Frontal cortex (tissue), 4 donors: Measurements from ENCODE around the gene PAFAH2. TPM values are rescaled to one million over a fixed set of nuclear protein-coding genes. Genes with fewer than 3 reads are reported as not detected.

Experiments
- DNase-seq, 2 donors: peaks; one replicate each; pipeline ENCODE4 v3.0.0; 2012; ENCODE audit warnings: low spot score in 2 of 2
- FAIRE-seq: peaks from 2 replicates; lab custom pipeline; 2012; peaks lifted over from hg19 to GRCh38; lab: Jason Lieb, UNC
- total RNA-seq: library from RNA; depleted of rRNA; stranded (reverse); fragments of >200 nt; gene quantifications from one replicate; pipeline ENCODE4 v1.2.3, GENCODE V29; 2014
- donor health status: control.
- donor health status: control.
- donor health status: control.

Gene PAFAH2
- total RNA-seq, 1 donor from 2014 or later: 2.4 TPM

DNA sequence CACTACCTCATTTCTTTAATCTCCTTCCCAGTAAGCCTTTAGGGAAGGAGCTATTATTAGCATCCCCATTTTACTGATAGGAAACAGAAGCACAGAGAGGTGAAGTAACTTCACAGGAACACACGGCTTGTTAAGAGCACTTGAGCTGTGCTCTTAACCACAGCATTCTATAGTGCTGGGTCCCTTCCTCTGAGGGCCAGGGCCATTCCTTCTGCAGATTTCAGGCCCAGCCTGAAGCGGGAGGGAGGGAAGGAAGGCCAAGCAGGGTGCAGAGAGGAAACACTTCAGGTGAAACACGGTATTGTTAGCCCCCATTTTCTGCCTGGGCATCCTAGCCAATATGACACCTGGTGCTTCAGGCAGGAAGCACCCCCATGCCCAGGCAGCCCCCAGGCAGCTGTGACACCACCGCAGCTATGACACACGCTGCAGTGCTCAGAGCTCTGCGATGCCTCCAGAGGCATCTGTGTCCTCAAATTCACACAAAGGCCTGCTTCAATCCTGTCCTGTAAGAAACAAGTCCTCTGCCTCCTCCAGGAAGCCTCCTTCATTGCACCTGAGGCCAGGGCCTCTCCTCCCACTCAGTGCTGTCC lies 19.2 kb upstream of the PAFAH2 start:
- FAIRE-seq (no peak), DNase-seq (no peak)

DNA sequence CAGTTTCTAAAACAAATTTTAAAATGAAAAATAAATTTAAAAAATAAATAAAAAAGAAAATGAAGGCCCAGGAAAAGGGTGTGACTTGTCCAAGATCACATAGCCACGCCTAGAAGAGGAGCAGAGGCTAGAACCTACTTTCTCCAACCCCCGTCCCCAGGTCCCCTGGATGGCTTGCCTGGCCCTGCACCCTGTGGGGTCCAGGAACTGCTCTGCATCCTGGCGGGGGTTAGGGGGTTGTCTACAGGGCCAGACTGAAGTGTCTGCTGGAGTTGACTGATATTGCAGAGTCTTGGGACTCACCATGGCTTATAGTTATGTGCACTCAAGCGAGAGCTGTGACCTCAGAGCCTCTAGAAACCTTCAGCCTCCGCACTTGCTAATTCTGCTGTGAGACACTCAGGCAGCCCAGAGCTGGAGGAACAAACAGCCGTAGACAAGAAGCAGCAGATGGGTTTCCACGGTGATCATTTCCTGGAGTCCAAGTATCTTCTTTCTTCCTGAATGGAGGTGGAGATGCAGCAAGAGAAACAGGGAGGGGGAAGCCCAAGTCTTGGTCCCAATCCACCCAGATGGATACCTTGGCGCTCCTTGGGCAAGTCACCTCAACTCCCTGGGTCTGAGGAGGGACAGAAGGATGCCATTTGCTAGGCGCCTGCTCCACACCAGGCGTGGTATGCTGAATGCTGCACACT lies 18.5 kb upstream of the PAFAH2 start:
- FAIRE-seq: no peak
- no peak for DNase-seq

DNA sequence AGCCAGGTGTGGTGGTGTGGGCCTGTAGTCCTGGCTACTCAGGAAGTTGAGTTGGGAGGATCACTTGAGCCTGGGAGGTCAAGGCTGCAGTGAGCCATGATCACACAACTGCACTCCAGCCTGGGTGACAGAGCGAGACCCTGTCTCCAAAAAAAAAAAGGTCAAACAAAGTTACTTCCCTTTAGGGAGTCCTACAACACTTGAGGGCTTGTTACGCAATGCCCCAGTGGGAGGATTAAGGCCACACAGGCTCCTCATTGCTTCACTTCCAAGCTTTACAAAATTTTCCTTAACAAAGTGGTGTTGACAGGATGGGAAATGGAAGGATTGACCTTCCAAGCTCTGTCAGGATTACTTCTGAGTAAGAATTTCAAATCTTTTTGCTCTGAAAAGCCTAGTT lies 17.5 kb upstream of the PAFAH2 start:
- FAIRE-seq: no peak
- DNase-seq: no peak

GRCh38 chr1:26014179-26014578 lies 16.3 kb upstream of the PAFAH2 start:
- DNase-seq (no peak), FAIRE-seq (no peak)

GRCh38 chr1:26012864-26013263 lies 15.0 kb upstream of the PAFAH2 start:
- FAIRE-seq: no peak
- no peak for DNase-seq

- FAIRE-seq (no peak), DNase-seq (no peak)
Observed at GRCh38 chr1:26010825-26011224, 13.0 kb upstream of the PAFAH2 start.

GRCh38 chr1:26009796-26010447 lies 12.1 kb upstream of the PAFAH2 start:
- DNase-seq: no peak
- FAIRE-seq: no peak

- no peak for DNase-seq
- no peak for FAIRE-seq
Observed at GRCh38 chr1:26006710-26007109, 8.8 kb upstream of the PAFAH2 start.

GRCh38 chr1:26005434-26006105 lies 7.7 kb upstream of the PAFAH2 start:
- FAIRE-seq: no peak

DNA sequence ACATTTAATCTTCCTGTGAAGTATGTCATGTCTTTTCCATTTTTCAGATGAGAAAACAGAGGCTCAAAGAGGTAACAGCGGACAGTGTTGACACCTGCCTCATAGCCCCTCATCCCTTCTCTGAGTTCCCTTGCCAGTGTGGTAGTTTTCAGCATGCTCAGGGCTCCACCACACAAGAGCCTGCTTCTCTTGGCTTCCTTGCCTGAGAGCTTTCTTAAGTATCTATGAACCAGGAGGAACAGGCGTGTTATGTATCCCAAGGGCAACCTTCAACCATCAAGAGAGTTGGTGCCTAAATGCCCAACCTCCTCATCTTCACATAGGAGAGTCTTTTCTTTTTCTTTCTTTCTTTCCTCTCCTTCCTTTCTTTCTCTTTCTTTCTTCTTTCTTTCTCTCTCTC lies 5.9 kb upstream of the PAFAH2 start:
- FAIRE-seq (no peak), DNase-seq (no peak)

More at GRCh38 chr1:26005434-26006105, 7.7 kb upstream of the PAFAH2 start:
- no peak for DNase-seq

- FAIRE-seq (no peak), DNase-seq (no peak)
Observed at GRCh38 chr1:26003262-26003661, 5.4 kb upstream of the PAFAH2 start.

GRCh38 chr1:25999041-25999800 lies 1.4 kb upstream of the PAFAH2 start:
- no peak for DNase-seq

GRCh38 chr1:25996966-25997827 lies 666 bp downstream of the PAFAH2 start:
- FAIRE-seq (no peak), DNase-seq (no peak)

More at GRCh38 chr1:25999041-25999800, 1.4 kb upstream of the PAFAH2 start:
- no peak for FAIRE-seq

DNA sequence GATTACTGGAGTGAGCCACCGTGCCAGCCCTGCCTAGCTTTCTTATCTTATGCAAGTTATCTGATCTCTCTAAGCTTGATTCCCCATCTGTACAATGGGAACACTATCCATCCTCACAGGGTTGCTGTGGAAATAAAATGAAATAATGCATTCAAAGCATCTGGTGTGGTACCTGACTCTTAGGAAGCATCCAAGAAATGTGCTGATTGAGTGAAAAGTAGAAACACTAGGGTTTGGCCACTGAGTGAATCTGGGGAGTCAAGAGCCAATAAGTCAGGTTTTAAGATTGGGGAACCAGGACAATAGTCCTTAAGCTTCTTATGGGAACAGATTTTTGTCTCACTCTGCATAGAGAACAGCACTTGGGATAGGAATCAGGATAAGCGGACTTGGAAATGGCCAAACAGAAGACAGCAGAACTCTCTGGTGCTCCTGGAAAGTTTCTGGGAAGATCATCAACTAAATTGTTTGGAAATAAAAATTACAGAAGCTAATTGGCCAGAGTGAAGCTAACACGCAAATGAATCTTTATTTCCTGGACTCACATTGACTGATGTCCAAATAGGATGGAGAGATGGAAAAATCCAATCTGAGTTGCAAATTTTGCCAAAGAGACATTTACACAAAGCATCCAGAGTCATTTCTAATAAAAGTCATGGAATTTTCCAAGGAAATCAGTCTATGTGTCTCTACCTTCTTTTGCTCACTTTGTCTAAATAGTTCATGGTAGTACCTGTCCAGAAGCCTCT lies 3.3 kb downstream of the PAFAH2 start:
- no peak for DNase-seq
- FAIRE-seq: no peak

DNA sequence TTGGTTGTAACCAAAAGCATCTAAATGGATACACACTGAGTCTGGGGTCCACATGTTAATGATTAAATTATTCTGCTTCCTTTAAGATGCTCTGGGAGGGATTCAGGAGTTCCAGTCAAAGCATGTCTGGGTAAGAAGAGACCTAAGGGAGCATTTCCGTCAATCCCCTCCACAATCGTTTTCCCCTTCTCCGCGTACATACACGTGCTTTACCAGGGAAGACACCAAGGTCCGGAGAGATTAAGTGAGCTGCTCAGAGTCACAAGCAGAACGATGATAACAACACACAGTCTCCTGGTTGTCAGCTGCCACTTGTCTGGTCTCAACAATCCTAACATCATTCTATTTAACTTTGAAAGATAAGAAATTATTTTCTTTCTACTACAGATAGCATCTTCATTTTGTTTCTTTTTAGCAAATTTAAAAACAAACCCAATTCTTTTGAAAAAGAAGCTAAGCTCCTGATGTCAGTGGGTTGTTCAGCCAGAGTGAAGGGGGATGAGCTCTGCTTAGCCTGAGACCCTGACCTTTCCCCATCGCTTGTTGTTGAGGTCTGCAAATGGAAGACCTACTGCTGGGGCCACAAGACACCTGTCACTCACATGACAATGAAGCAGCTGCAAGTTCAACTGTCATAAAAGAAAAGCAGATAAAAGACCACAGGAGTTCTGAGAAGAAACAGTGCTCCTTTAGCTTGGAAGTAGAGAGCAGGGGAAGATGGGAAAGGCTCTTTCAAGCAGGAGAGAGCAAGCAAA lies 4.5 kb downstream of the PAFAH2 start:
- no peak for FAIRE-seq

DNA sequence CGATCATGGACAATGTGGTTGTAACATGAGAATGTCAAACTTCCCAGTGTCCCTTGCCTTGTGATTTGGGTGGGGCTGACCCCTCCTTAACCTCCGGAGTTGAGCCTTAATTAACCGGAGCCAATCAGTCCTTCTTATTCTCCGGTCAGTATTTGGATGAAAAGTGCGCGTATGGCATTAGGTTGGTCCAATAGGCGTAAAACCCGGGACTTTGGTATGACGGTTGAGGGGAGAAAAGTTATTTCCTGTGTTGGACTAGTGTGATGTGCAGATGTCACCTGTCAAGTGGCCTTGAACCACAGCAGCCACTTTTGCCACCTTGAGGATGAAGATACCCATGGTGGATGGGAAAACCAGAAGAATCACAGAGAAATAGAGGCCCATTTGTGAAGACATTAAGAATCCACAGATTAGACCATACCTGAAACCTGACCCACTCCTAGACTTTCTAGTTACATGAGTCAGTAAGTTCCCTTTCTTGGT lies 5.1 kb downstream of the PAFAH2 start:
- FAIRE-seq: no peak
- no peak for DNase-seq

More for the DNA sequence above, 4.5 kb downstream of the PAFAH2 start:
- DNase-seq: no peak

GRCh38 chr1:25991937-25992688 lies 5.8 kb downstream of the PAFAH2 start:
- FAIRE-seq (no peak), DNase-seq (no peak)
